Psoas muscle (tissue), 8 donors: ENCODE measurements around the gene PTTG1IP. TPM values are rescaled to one million over a fixed set of nuclear protein-coding genes. Genes with fewer than 3 reads are reported as not detected.

Source experiments
- ATAC-seq, 4 donors: fragments of 200-7000 bp; cut with Tn5 transposase; one replicate each; pipeline ENCODE4 v1.9.1; 2020; ENCODE audit warnings: moderate library complexity in 3 of 4, mild to moderate bottlenecking in 2 of 4
- DNase-seq, 2 donors: peaks; one replicate each; pipeline ENCODE4 v3.0.0-alpha.2; 2020
- H3K27ac ChIP-seq: fragments of 200-600 bp; one replicate; pipeline ENCODE4 v1.8.0; 2022
- H3K27me3 ChIP-seq, 3 donors: fragments of 200-600 bp in 1 of 3; one replicate each; pipeline versions ENCODE4 v1.6.1 to v1.8.0; 2013 to 2022; ENCODE audit warnings: low read length in 2 of 3, mild to moderate bottlenecking in 2 of 3, moderate library complexity in 1 of 3; ENCODE audit not compliant: insufficient read depth in 3 of 3
- H3K36me3 ChIP-seq, 2 donors: fragments of 200-600 bp in 1 of 2; one replicate each; pipeline versions ENCODE4 v1.6.1 to v1.8.0; 2013 to 2022; ENCODE audit warnings: low read depth in 1 of 2, mild to moderate bottlenecking in 1 of 2, moderate library complexity in 1 of 2; ENCODE audit not compliant: insufficient read depth in 1 of 2
- H3K4me1 ChIP-seq: fragments of 200-600 bp; one replicate; pipeline ENCODE4 v1.8.0; 2022
- H3K4me3 ChIP-seq: fragments of 200-600 bp; one replicate; pipeline ENCODE4 v1.8.0; 2022; ENCODE audit warnings: mild to moderate bottlenecking
- H3K9me3 ChIP-seq: fragments of 200-600 bp; one replicate; pipeline ENCODE4 v1.8.0; 2022
- CTCF ChIP-seq: fragments of 200-600 bp; IDR thresholded peaks from one replicate; pipeline ENCODE4 v1.8.0; 2022; ENCODE audit warnings: antibody characterized with exemption
- WGBS, 3 donors: extraction: QIAGEN DNeasy Blood & Tissue Kit; methylation state at CpG; one replicate each; pipeline versions ENCODE4 v1.1.6 to v1.1.7; 2013; 5-methylcytosine and 5-hydroxymethylcytosine counted together
- intact Hi-C, 2 donors: fragments of 100-400 bp; cut with DNase I; formaldehyde crosslinking; loops; one replicate each; pipeline versions ENCODE4 v1.11.0 to v1.14.2; 2022
- polyA plus RNA-seq, 3 donors: library from polyadenylated mRNA; stranded (reverse); fragments of 200-250 nt; gene quantifications; one replicate each; pipeline ENCODE4 v1.2.3, GENCODE V29; 2013
- total RNA-seq, 4 donors: library from RNA; stranded (reverse); fragmentation: NEBNext Ultra II Directional in 2 of 4; extraction: Animal tissue kit (Norgen Biotek cat#: 25700) in 2 of 4; gene quantifications; one replicate each; pipeline versions ENCODE4 v1.2.1 to v1.2.4, GENCODE V29; 2021 to 2023
- donor health status: healthy with polysubstance abuse.
- donor health status: DM: no; HTN: no; CAD: no; lungs with moderate emphysema.
- donor health status: Bipolar disorder and iron deficiency.
- donor health status: healthy.
- donor health status: DM: yes; HTN: yes; CAD: no.
- donor health status: DM: no; HTN: no; CAD: no.
- donor health status: DM: no; HTN: no; CAD: no.
- donor health status: DM: yes; HTN: yes; CAD: no.

The PTTG1IP gene
- total and polyA plus RNA-seq, 7 donors, result 49.6 to 108 (median 68.3) TPM

GRCh38 chr21:44817914-44818639 lies 55.4 kb downstream of the PTTG1IP start, which contains the start of gene SUMO3:
SUMO3 (minus strand) TSS chr21:44818062; CDS start chr21:44817968, 94 bp downstream.
- Histone ChIP-seq H3K4me3 (peak within 1 kb of the TSS; percentile 92), H3K27ac (peak within 1 kb of the TSS; percentile 92), H3K27me3 (no peaks in the 10 kb centered on the region), H3K9me3 (peaks cover 9% of the 10 kb centered on the region), H3K4me1 (peaks cover 13% of the 10 kb centered on the region), H3K36me3 (peaks cover 0 to 9% of the 10 kb centered on the region in 2 donors)
- DNase-seq (peak; percentile 86 to 91), ATAC-seq (peak; percentile 75 to 83 (median 80))
- 0 to 2% (median 0%) methylated on average over 23 to 108 of the region's 108 CpGs for WGBS, 3 donors
- no peak for TF ChIP-seq CTCF
- intact Hi-C loops, result loop anchor here (1.0 to 5.0 kb wide), 3 partner anchors 54 to 481 kb away; partner anchors contain the start of genes CFAP410 (in 1 of the 2) and PTTG1IP (in 1 of the 2)

GRCh38 chr21:44817506-44817880 lies 56.0 kb downstream of the PTTG1IP start:
- intact Hi-C loops, result loop anchor here (5.0 kb wide), 2 partner anchors 55 to 480 kb away; partner anchors contain the start of genes CFAP410 (in 1 of the 2) and PTTG1IP (in 1 of the 2)
- H3K4me1 ChIP-seq, result peaks cover 13% of the 10 kb centered on the region
- no peak for TF ChIP-seq CTCF
- DNase-seq, result peak; percentile 91 to 97
- peak; percentile 92 to 96 (median 94) for ATAC-seq
- H3K36me3 ChIP-seq, result peaks cover 0 to 14% of the 10 kb centered on the region in 2 donors
- H3K27ac ChIP-seq, result peak overlapping the region; percentile 92
- peaks cover 8% of the 10 kb centered on the region for H3K9me3 ChIP-seq
- peak overlapping the region; percentile 92 for H3K4me3 ChIP-seq
- 0 to 3% (median 1%) methylated on average over 16 to 42 of the region's 43 CpGs for WGBS, 3 donors
- no peaks in the 10 kb centered on the region for H3K27me3 ChIP-seq

- 59 to 66% (median 59%) methylated on average over 43 to 57 of the region's 57 CpGs for WGBS, 3 donors
- intact Hi-C loops, result loop anchor here (1.0 to 5.0 kb wide), 3 partner anchors 15 to 480 kb away; partner anchors contain the start of genes CFAP410 (in 1 of the 2) and PTTG1IP (in 1 of the 2)
- H3K36me3 ChIP-seq, result peaks cover 0 to 20% of the 10 kb centered on the region in 2 donors
- H3K4me1 ChIP-seq, result peaks cover 13% of the 10 kb centered on the region
- peaks cover 3% of the 10 kb centered on the region for H3K9me3 ChIP-seq
- peak overlapping the region; percentile 23 for H3K27ac ChIP-seq
- no peak for TF ChIP-seq CTCF
- no peaks in the 10 kb centered on the region for H3K27me3 ChIP-seq
- H3K4me3 ChIP-seq, result peak overlapping the region; percentile 92
- peak in 2 of 4 donors; percentile 0 to 1 for ATAC-seq
- no peak for DNase-seq
These were observed 56.6 kb downstream of the PTTG1IP start for GRCh38 chr21:44816761-44817505.

- TF ChIP-seq CTCF, result no peak
- H3K27ac ChIP-seq, result no peak overlapping the region
These were observed 57.5 kb downstream of the PTTG1IP start for GRCh38 chr21:44815852-44816628.

More at GRCh38 chr21:44815852-44816628, 57.5 kb downstream of the PTTG1IP start:
- no peaks in the 10 kb centered on the region for H3K9me3 ChIP-seq
- WGBS, 3 donors, result 59 to 68% (median 65%) methylated on average over 10 of the region's 10 CpGs
- H3K36me3 ChIP-seq, result peaks cover 0 to 25% of the 10 kb centered on the region in 2 donors
- intact Hi-C loops, result loop anchor here (1.0 to 5.0 kb wide), 3 partner anchors 14 to 479 kb away; partner anchors contain the start of genes CFAP410 (in 1 of the 2) and PTTG1IP (in 1 of the 2)
- H3K4me1 ChIP-seq, result peaks cover 13% of the 10 kb centered on the region
- H3K4me3 ChIP-seq, result no peak overlapping the region
- ATAC-seq, result no peak
- no peaks in the 10 kb centered on the region for H3K27me3 ChIP-seq
- DNase-seq, result no peak
